AG10803 (cell line): Measurements from ENCODE around the gene SEPTIN6.
"Not testable (repeated sequence)": the region's sequence is repeated elsewhere in the genome, so short reads cannot be mapped to it uniquely, and the experiment has no call there.

Source experiments
- DNase-seq: peaks from one replicate; pipeline ENCODE4 v3.0.0; 2010; ENCODE audit warnings: low read depth
- H3K4me3 ChIP-seq: 2 replicates; pipeline ENCODE4 v1.5.1; 2011; ENCODE audit warnings: mild to moderate bottlenecking, low read length, control low read depth
- TF ChIP-seq, protein P1 (sequence below): conservative IDR thresholded peaks from 2 replicates; pipeline ENCODE4 v1.5.1; 2011; ENCODE audit warnings: mild to moderate bottlenecking, low read length, control low read depth, inconsistent platforms

Gene SEPTIN6

DNA sequence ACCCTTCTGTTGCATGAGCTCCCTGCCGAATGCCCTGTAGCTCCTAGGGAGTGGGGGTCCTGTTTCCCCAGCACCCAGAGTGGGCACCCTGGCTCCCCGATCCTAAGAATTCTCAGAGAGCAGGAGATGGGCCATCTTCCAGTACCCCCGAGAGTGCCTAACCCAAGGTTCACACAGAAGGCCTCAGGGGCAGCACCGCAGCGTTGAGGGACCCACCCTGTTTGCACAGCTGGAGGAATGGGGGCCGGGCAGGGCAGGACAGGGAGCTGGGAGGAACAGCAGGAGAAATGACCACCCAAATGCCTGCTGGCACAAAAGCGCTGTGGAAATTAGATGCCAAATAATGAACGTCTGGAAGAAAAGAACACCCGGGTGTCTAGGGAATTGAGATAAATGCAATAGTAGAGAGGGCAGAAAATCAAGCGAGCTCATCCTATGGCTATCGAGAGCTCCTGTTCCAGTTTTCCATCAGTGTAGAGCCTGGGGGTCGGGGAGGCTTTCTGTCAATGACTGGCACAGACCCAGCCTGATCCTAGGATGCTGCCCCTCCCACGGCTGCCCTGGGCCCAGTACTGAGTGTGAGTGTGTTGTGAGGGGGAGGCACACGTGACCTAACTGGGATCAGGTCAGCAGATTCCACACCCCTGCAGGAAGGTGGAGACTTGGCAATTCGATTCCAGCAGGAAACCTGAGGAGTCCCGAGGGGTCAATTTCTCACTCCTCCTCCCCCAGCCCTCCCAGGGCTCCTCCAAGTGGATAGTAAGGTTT, 25.7 kb downstream of the SEPTIN6 start:
- DNase-seq, result no peak
- TF ChIP-seq, protein P1, sequence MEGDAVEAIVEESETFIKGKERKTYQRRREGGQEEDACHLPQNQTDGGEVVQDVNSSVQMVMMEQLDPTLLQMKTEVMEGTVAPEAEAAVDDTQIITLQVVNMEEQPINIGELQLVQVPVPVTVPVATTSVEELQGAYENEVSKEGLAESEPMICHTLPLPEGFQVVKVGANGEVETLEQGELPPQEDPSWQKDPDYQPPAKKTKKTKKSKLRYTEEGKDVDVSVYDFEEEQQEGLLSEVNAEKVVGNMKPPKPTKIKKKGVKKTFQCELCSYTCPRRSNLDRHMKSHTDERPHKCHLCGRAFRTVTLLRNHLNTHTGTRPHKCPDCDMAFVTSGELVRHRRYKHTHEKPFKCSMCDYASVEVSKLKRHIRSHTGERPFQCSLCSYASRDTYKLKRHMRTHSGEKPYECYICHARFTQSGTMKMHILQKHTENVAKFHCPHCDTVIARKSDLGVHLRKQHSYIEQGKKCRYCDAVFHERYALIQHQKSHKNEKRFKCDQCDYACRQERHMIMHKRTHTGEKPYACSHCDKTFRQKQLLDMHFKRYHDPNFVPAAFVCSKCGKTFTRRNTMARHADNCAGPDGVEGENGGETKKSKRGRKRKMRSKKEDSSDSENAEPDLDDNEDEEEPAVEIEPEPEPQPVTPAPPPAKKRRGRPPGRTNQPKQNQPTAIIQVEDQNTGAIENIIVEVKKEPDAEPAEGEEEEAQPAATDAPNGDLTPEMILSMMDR, result no peak
- no peak overlapping the region for H3K4me3 ChIP-seq

DNA sequence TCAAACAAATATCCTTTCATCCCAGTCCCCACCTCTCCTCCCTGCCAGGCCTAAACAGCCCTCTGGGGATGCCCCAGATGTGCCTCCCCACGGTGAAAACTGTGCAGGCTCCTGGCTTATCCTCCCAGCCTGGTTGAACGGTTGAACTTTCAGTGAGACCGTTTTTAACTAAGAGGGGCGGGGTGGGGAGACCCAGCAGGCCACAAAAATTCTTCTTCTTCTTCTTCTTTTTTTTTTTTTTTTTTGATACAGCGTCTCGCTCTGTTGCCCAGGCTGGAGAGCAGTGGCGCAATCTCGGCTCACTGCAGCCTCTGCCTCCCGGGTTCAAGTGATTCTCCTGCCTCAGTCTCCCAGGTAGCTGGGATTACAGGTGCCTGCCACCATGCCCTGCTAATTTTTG, 28.1 kb downstream of the SEPTIN6 start:
- H3K4me3 ChIP-seq, DNase-seq: not testable (repeated sequence)

DNA sequence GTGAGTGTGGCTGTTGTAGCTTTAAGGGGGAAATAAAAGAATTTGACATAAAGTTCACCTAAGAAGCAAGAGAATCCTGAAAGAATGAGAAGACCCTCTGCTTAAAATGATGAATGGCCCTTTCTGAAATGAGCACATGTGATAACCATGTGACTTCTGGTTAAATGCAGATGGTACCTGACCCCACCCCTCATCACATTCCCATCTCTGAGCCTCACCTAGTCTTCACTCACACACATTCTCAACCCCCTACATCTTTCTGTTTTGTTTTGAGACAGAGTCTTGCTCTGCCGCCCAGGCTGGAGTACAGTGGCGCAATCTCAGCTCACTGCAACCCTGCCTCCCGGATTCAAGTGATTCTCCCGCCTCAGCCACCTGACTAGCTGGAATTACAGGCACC, 31.5 kb downstream of the SEPTIN6 start:
- H3K4me3 ChIP-seq, result no peak overlapping the region
- TF ChIP-seq, protein P1, result no peak
- DNase-seq, result no peak

DNA sequence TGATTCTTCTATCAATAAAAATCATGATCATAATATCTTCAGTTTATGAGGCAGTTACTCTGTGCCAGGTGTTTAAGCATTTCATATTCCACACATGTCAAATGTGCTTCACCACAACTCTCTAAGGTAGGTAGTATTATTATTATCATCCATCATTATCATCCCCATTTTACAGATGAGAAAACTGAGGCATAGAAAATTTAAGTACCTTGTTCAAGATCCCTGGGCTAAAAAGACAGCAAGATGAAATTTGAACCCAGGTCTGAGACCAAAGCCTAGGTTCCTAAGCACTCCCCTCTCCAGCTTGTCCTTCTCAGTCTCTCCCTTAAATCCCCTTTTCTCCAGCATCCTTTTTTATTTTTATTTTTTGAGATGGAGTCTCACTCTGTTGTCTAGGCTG, 33.4 kb downstream of the SEPTIN6 start:
- TF ChIP-seq, protein P1, result no peak
- no peak overlapping the region for H3K4me3 ChIP-seq
- no peak for DNase-seq

DNA sequence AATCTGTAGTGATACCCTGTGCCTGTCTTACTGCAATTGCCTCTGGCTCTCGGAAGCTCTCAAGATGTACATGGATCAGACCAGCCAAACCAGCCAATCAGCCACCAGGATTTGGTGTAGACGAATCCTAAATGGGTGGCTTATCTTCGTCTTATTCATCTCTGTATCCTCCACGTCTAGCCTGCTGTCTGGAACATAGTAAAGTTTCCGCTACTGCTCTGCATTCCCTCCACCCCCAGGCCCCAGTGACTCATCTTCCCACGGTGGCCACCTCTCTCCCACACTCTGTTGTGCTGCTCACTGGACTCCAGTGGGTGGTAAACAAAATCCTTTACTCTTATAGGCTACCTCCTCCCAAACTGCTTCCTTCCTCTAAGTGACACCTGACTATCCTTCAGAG, 37.8 kb downstream of the SEPTIN6 start:
- H3K4me3 ChIP-seq, result no peak overlapping the region
- peak; percentile 62 for DNase-seq
- TF ChIP-seq, protein P1, result no peak

DNA sequence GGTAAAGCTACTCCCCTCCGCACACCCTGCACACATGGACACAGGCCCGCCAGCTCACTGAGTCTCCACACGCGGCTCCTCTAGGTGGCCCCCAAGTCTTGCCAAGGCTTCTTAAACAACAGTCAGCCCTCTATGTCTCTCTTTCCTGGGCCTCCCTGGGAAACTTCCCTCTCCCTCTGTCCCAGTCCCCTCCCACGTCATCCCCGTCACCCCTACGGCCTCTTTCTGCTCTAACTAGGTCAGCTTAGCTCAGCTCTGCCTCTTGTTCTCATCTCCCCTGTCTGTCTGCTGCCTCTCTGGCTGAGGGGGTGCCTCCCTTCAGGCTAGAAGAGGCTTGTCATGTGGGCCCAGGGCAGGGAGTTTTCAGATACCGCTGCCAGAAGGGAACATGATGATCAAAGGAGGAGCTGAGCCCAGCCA, 38.8 kb downstream of the SEPTIN6 start:
- H3K4me3 ChIP-seq, result no peak overlapping the region
- DNase-seq, result peak; percentile 50
- TF ChIP-seq, protein P1, result peak; percentile 32; the same call in 1 of the 2 replicates

DNA sequence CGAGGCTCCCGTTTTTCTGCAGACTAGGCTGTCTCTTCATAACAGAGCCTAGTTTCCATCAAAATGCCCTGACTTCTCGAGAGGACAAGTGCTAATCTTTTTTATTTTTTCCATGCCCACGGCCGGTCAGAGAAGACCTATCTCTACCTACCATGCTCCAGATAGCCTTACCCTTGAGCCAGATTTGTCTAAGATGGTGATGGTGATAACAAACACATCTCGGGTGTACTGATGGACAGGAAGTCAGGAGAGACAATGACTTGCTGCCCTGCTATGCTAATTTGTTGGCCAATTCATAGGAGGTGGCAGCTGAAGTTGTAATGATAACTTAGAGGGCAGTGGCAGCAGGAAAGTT, 44.6 kb downstream of the SEPTIN6 start:
- H3K4me3 ChIP-seq, result no peak overlapping the region
- TF ChIP-seq, protein P1, result no peak
- DNase-seq, result no peak
